GM21526 (cell line): ENCODE results near the gene ZNF695.
"Not testable (repeated sequence)": the region's sequence is repeated elsewhere in the genome, so short reads cannot be mapped to it uniquely, and the experiment has no call there.

ENCODE experiments used
- ATAC-seq: cut with Tn5 transposase; IDR thresholded peaks from one replicate; pipeline ENCODE4 v1.9.1; 2021; ENCODE audit warnings: moderate library complexity; ENCODE audit not compliant: unreplicated experiment, low FRiP score

Gene ZNF695

DNA sequence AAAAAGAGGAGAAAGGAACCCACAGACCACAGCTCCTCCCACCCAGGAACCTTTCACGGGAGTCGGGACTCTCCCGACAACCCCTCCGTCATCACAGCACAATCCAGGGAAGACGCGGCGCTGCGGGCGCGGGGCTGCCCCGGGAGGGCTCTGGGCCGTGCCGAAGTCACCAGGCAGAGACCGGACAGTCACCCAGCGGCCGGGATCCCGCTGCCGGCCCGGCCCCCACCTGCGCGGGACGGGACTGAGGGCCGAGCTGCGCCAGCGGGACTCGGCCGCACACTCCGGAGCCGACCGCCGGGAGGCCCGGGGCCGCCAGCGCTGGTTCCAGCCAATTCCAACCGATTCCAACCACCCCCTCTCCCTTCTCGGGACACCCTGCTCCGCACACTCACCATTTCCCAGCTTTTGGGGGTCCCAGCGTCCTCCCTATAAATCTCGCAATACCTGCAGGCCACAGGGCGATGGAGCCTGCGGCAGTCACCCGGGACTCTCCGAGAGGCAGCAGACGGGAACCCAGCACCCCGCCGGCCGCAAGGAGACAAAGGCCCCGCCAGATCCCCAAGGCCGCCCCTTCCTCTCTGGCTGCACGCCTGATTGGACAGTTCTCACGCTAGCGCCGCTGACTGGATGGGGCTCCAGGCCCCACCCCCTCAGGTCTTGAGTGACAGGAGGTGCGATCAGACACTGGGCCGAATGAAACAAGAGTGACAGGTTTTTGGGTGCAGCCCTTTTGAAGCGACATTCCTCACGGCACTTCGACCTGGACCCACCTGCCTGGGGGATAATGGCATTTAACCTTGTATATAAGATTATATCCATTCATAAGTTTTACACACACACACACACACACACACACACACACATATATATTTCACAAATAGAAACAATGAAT lies at the start of gene ZNF695:
Gene ZNF695 (minus strand): TSS at position 547 of the 895 bp plus-strand sequence. CDS start 149 bp downstream, at position 398.
- peak; percentile 99 for ATAC-seq

- no peak for ATAC-seq
These were observed 48.2 kb upstream of the ZNF695 start for GRCh38 chr1:247056071-247056470.

- ATAC-seq: no peak
These were observed 47.1 kb upstream of the ZNF695 start for GRCh38 chr1:247054992-247055415.

- ATAC-seq: no peak
These were observed 39.8 kb upstream of the ZNF695 start for GRCh38 chr1:247047702-247048101.

- no peak for ATAC-seq
These were observed 39.4 kb upstream of the ZNF695 start for GRCh38 chr1:247047260-247047659.

GRCh38 chr1:247043406-247043805 lies 35.5 kb upstream of the ZNF695 start:
- ATAC-seq: no peak

- no peak for ATAC-seq
These were observed 29.9 kb upstream of the ZNF695 start for GRCh38 chr1:247037511-247038320.

DNA sequence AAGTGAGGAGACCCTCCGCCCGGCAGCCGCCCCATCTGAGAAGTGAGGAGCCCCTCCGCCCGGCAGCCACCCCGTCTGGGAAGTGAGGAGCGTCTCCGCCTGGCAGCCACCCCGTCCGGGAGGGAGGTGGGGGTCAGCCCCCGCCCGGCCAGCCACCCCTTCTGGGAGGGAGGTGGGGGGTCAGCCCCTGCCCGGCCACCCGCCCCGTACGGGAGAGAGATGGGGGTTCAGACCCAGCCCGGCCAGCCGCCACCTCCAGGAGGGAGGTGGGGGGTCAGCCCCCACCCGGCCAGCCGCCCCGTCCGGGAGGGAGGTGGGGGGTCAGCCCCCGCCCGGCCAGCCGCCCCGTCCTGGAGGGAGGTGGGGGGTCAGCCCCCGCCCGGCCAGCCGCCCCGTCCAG lies 24.4 kb upstream of the ZNF695 start:
- ATAC-seq: not testable (repeated sequence)

- not testable (repeated sequence) for ATAC-seq
These were observed 16.8 kb upstream of the ZNF695 start for GRCh38 chr1:247024658-247025057.

- ATAC-seq: no peak
These were observed 5.5 kb upstream of the ZNF695 start for GRCh38 chr1:247013391-247013790.

DNA sequence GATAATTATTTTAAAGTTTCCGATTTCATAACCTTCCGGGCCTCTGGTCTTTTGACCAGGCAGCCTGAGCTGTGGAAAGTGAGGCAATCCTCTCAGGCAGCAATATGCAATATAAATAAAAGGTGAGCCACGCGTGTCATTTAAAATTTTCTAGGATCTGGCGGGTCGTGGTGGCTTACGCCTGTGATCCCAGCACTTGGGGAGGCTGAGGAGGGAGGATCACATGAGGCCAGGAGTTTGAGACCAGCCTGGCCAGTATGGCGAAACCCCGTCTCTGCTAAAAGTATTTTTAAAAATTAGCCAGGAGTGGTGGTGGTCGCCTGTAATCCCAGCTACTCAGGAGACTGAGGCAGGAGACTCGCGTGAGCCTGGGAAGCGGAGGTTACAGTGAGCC lies 546 bp upstream of the ZNF695 start:
- ATAC-seq: no peak

DNA sequence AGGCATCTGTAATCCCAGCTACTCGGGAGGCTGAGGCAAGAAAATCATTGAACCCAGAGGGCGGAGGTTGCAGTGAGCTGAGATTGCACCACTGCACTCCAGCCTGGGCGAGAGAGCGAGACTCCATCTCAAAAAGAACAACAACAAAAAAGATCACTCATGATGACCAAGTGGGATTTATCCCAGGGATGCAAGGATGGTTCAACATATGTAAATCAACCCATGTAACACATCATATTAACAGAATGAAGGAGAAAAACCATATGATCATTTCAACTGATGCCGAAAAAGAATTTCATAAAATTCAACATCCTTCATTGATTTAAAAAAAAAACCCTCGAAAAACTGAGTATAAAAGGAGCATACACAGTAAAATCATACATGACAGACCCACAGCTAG lies 3.8 kb downstream of the ZNF695 start:
- not testable (repeated sequence) for ATAC-seq

DNA sequence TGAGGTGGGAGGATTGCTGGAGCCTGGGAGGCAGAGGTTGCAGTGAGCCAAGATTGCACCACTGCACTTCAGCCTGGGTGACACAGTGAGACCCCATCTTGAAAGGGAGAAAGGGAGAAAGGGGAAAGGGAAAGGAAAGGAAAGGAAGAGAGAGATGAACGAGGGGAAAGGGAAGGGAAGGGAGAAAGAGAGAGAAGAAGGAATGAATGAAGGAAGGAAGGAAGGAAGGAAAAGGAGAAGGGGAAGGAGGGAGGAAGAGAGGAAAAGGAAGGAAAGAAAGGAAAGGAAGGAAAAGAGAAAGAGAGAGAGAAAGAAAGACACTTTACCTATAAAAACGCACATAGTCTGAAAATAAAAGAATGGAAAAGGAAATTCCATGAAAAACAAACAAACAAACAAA lies 18.0 kb downstream of the ZNF695 start:
- no peak for ATAC-seq

DNA sequence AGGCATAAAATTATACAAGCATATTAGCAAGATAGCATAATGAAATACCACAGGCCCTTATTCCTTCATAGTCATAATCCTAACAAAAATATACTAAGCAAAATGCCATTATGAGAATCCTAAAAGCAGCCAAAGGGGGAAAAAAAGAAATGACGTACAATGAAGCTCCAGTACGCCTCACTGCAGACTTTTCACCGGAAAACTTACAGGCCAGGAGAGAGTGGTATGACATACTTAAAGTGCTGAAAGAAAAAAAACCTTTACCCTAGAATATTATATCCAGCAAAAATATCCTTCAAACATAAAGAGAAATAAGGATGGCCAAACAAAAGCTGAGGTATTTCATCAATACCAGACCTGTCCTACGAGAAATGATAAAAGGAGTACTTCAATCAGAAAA lies 19.5 kb downstream of the ZNF695 start:
- no peak for ATAC-seq

GRCh38 chr1:246987083-246987690 lies 20.7 kb downstream of the ZNF695 start:
- no peak for ATAC-seq

DNA sequence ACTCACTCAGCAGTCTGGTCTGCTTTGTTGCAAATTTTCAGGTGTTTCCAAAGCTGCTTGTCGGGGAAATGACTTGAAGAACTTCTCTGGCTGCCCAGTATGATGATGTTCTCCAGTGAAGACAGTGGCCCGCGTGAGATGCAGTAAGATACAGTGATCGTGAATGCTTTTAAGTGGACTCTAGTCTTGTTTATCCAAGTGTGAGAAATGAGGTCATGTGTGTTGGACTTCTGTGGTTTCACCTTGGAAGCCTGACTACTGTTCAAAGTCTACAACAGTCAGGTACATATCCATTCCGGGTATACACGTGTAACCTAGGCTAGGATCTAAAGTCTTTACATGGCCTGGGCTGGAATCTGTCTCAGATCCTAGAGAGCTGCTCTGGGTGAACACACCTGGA lies 29.1 kb downstream of the ZNF695 start:
- no peak for ATAC-seq

DNA sequence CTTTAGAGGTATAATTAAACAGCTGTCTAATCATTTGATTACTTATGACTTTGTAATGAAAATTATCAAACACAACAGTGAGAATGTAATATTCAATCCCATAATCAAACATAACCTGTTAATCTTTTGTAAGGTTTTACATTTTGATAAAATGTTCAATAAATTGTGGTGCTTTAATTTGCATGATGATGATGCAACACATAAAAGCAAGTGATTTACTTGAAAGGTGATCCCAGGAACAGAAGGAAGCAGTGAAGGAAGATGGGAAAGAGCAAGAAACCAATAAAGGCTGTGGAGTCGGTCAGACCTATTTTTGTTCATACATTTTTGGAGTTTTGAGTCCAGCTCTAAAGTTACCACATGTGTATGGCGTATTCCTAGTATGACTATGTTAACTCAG lies 29.6 kb downstream of the ZNF695 start:
- no peak for ATAC-seq

GRCh38 chr1:246971969-246972368 lies 35.9 kb downstream of the ZNF695 start:
- no peak for ATAC-seq

DNA sequence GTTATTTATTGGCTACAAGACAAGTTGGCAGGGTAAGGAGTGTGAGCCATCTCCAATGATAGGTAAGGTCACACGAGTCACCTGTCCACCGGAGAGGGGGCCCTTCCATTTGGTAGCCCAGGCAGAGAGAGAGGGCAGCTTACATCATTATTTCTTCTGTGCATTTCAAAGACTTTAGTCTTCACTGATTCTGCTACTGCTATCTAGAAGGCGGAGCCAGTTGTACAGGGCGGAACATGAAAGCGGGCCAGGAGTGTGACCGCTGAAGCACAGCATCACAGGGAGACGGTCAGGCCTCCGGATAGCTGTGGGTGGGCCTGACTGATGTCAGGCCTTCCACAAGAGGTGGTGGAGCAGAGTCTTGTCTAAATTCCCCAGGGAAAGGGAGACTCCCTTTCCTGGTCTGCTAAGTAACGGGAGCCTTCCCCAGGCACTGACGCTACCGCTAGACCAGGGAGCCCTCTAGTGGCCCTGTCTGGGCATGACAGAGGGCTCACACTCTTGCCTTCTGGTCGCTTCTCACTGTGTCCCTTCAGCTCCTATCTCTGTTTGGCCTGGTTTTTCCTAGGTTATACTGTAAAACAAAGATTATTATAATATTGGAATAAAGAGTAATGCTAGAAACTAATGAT lies 36.7 kb downstream of the ZNF695 start:
- ATAC-seq: no peak

- no peak for ATAC-seq
These were observed 38.2 kb downstream of the ZNF695 start for GRCh38 chr1:246969621-246970020.

DNA sequence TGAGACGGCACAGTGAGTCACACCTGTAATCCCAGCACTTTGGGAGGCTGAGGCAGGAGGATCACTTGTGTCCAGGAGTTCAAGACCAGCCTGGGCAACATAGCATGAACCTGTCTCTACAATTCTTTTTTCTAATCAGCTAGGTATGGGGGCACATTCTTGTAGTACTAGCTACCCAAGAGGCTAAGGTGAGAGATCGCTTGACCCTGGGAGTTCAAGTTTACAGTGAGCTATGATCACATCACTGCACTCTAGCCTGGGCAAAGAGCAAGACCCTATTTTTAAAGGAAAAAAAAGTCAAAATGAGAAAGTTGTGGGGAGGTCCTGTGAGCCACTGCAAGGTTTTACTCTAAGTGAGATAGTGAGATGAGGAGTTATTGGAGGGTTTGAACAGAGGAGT lies 41.4 kb downstream of the ZNF695 start:
- ATAC-seq: no peak
